NCI-H526 (cell line): ENCODE measurements around the gene CUX1.
A peak's percentile ranks its signal among the peaks of the same experiment; 100 is the strongest.
"Not testable (repeated sequence)": the region's sequence is repeated elsewhere in the genome, so short reads cannot be mapped to it uniquely, and the experiment has no call there.

Experiments
- DNase-seq, 2 experiments: peaks; one replicate each; lab custom pipeline; 2025; lab: John Stamatoyannopoulos, UW

Gene CUX1

GRCh38 chr7:102008535-102009262 lies 191.3 kb downstream of the CUX1 start:
- DNase-seq, result peak in 1 of 2 experiments; percentile 20

- DNase-seq, result no peak
Observed at GRCh38 chr7:102009628-102010027, 192.2 kb downstream of the CUX1 start.

GRCh38 chr7:102012112-102012830 lies 194.8 kb downstream of the CUX1 start:
- DNase-seq, result not testable (repeated sequence)

GRCh38 chr7:102012941-102013461 lies 195.6 kb downstream of the CUX1 start:
- no peak for DNase-seq

GRCh38 chr7:102018876-102019275 lies 201.4 kb downstream of the CUX1 start:
- no peak for DNase-seq

GRCh38 chr7:102019461-102019860 lies 202.0 kb downstream of the CUX1 start:
- no peak for DNase-seq

GRCh38 chr7:102021841-102022618 lies 204.6 kb downstream of the CUX1 start:
- no peak for DNase-seq

GRCh38 chr7:102024005-102024768 lies 206.8 kb downstream of the CUX1 start:
- DNase-seq, result no peak

- DNase-seq, result no peak
Observed at GRCh38 chr7:102024769-102025391, 207.5 kb downstream of the CUX1 start.

- DNase-seq, result not testable (repeated sequence)
Observed at GRCh38 chr7:102025777-102026176, 208.4 kb downstream of the CUX1 start.

GRCh38 chr7:102028206-102028826 lies 210.9 kb downstream of the CUX1 start:
- no peak for DNase-seq

- DNase-seq, result no peak
Observed at GRCh38 chr7:102029616-102030015, 212.2 kb downstream of the CUX1 start.

GRCh38 chr7:102030696-102031095 lies 213.3 kb downstream of the CUX1 start:
- no peak for DNase-seq

- DNase-seq, result no peak
Observed at GRCh38 chr7:102036958-102037357, 219.5 kb downstream of the CUX1 start.

GRCh38 chr7:102039706-102040105 lies 222.3 kb downstream of the CUX1 start:
- DNase-seq, result no peak

- DNase-seq, result no peak
Observed at GRCh38 chr7:102040569-102040968, 223.1 kb downstream of the CUX1 start.

- no peak for DNase-seq
Observed at GRCh38 chr7:102042016-102042656, 224.7 kb downstream of the CUX1 start.

GRCh38 chr7:102042796-102043195 lies 225.4 kb downstream of the CUX1 start:
- not testable (repeated sequence) for DNase-seq

- DNase-seq, result no peak
Observed at GRCh38 chr7:102044641-102044983, 227.2 kb downstream of the CUX1 start.

- DNase-seq, result peak in 1 of 2 experiments; percentile 63
Observed at GRCh38 chr7:102044984-102045673, 227.7 kb downstream of the CUX1 start.
